ENCODE measurements around the gene MED31.

DNA sequence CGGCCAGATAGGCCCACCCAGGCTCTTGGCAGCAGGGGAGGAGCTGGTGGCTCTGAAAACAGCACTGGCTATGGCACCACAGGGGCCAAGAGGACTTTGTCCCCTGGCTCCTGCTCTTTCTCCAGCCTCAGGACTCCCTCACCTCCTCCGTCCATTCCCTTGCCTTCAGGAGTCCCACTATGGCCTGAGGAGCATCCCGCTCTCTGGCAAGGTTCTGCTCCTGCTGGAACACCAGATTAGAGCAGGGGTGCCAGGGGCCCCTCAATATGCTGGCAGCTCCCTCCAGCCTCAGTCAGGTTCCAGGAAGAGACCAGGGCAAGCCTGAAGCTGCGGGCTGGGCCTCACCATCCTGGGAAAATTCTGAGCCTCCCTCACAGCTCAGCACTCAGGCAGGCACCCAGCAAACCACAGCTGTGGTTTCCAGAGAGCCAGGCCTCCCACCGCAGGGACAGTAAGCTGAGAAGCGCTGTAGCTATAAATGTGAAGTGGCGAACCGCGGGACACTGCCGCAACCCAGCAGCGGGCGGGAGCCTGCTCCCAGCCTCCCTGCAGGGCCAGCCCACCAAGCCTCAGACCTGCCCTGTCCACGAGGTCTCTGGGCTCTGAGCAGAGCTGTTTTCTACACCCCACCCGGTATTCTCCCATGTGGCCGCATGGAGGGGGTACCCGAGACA lies 25.9 kb upstream of the MED31 start:
- TF ChIP-seq CTCF (IDR thresholded peaks at IDR 0.05) = no peak
- no peak for TF ChIP-seq NFYB (CRISPR knock-in tag; conservative IDR thresholded peaks at IDR 0.05; ENCODE audit: low read depth)
- TF ChIP-seq ESRRA (CRISPR knock-in tag; IDR thresholded peaks at IDR 0.05; ENCODE audit: borderline replicate concordance) = no peak
- TF ChIP-seq USF2 (CRISPR knock-in tag; IDR thresholded peaks at IDR 0.05) = no peak
- TF ChIP-seq ZNF317 (CRISPR knock-in tag; IDR thresholded peaks at IDR 0.05; ENCODE audit: borderline replicate concordance, low read depth) = no peak
